ENCODE data around the gene WDR75. TPM values are rescaled to one million over a fixed set of nuclear protein-coding genes. Genes with fewer than 3 reads are reported as not detected.

WDR75 gene
- total and polyA plus RNA-seq, 9 of the 15 experiments (the other 6 are each of a cell fraction or from before 2014, with no cell fraction given), result 50.9 to 111 (median 76.4) TPM

- H3K4me1 ChIP-seq (replicated peaks in 1 of 2; ENCODE audit: control insufficient read depth in 2 of 2, insufficient read depth in 2 of 2, low read length in 2 of 2), result peaks cover 0 to 28% of the 10 kb centered on the region in 2 experiments
- in situ Hi-C loops (cut with MboI) (no loop called here), intact Hi-C loops (cut with micrococcal nuclease) (no loop called here)
- H3K36me3 ChIP-seq (ENCODE audit: control insufficient read depth, insufficient read depth, low read length), result no peaks in the 10 kb centered on the region
- no peak overlapping the region for H3K27ac ChIP-seq (ENCODE audit: extremely low read depth, low read depth, low read length)
- H3K27me3 ChIP-seq (ENCODE audit: control insufficient read depth in 2 of 2, insufficient read depth in 2 of 2, low read length in 2 of 2), result no peaks in the 10 kb centered on the region
- no peaks in the 10 kb centered on the region for H3K79me2 ChIP-seq (ENCODE audit: control insufficient read depth, insufficient read depth, low read length)
- H2AFZ ChIP-seq (ENCODE audit: low read depth, low read length), result no peak overlapping the region
- DNase-seq (ENCODE audit: extremely low read depth in 1 of 4, low spot score in 3 of 4) (no peak), ATAC-seq (no peak), FAIRE-seq (no peak)
- no peaks in the 10 kb centered on the region for H3K9me1 ChIP-seq (ENCODE audit: control insufficient read depth, insufficient read depth, low read length)
- ChIA-PET POLR2A (interaction anchor here (2.8 kb wide), 1 partner anchor 8 kb away, joined by 15 read pairs; no protein-coding TSS in a partner anchor), CTCF (ENCODE audit: low intra/inter-chr PET ratio) (no interaction called here)
- H3K9ac ChIP-seq (ENCODE audit: insufficient read depth in 1 of 2, low read depth in 2 of 2, low read length in 2 of 2), result no peak overlapping the region
- H3K9me3 ChIP-seq (replicated peaks; ENCODE audit: control insufficient read depth, insufficient read depth, low read depth, low read length), result no peaks in the 10 kb centered on the region; the same call in 1 of the 2 replicates
- BruUV-seq (replicated peaks), result no TSS peak
- no peak overlapping the region for H3K4me3 ChIP-seq
- H4K20me1 ChIP-seq (replicated peaks; ENCODE audit: control insufficient read depth, insufficient read depth, low read length), result no peaks in the 10 kb centered on the region
- TF ChIP-seq FOXK2 (conservative IDR thresholded peaks at IDR 0.05 in 1 of 2, IDR thresholded peaks at IDR 0.05 in 1 of 2; ENCODE audit: low read depth in 2 of 2), result no peak
- no peak for TF ChIP-seq NONO (IDR thresholded peaks at IDR 0.05; ENCODE audit: low read depth in 2 of 2, low read length in 1 of 2)
- no peak for TF ChIP-seq CHAMP1 (IDR thresholded peaks at IDR 0.05)
- no peak for TF ChIP-seq ZNF280A (IDR thresholded peaks at IDR 0.05; ENCODE audit: low read depth, partially characterized antibody)
- no peak for TF ChIP-seq ZNF407 (IDR thresholded peaks at IDR 0.05; ENCODE audit: low read depth)
- no peak for TF ChIP-seq TARDBP (IDR thresholded peaks at IDR 0.05)
- no peak for TF ChIP-seq TRIM24 (IDR thresholded peaks at IDR 0.05)
- TF ChIP-seq HMG20B (CRISPR knock-in tag; IDR thresholded peaks at IDR 0.05), result no peak
- no peak overlapping the region for H3K4me2 ChIP-seq (ENCODE audit: insufficient read depth, low read length)
- 94% methylated on average over 3 of the region's 3 CpGs for WGBS (ENCODE audit: insufficient coverage, low coverage, missing lambda C conversion rate)
These were observed 72.8 kb downstream of the WDR75 start for GRCh38 chr2:189514104-189514503.
